Caco-2 (cell line): Measurements from ENCODE around the gene HADH. TPM values are rescaled to one million over a fixed set of nuclear protein-coding genes. Genes with fewer than 3 reads are reported as not detected.

Experiments
- BruUV-seq: library from RNA; stranded (reverse); fragments of 400-500 nt; replicated peaks from 2 replicates; lab custom pipeline; 2021; lab: Mats Ljungman, UMichigan
- CTCF ChIA-PET: fragments of 300-600 bp; sonication (Branson Sonifier 250); formaldehyde crosslinking; loops from one replicate; lab custom pipeline; 2022; ENCODE audit warnings: antibody characterized with exemption; lab: Charles Lee
- POLR2A ChIA-PET: fragments of 300-600 bp; sonication (Branson Sonifier 250); formaldehyde crosslinking; loops from one replicate; lab custom pipeline; 2022; ENCODE audit warnings: antibody characterized with exemption; lab: Charles Lee
- DNase-seq, 2 experiments: peaks; one replicate each; pipeline versions ENCODE4 v3.0.0 to v3.0.0-alpha.2; 2020 to 2022
- H3K27me3 ChIP-seq: replicated peaks from 2 replicates; pipeline ENCODE4 v1.6.0; 2011; ENCODE audit warnings: low read length; ENCODE audit not compliant: control insufficient read depth, insufficient read depth
- H3K36me3 ChIP-seq: 2 replicates; pipeline ENCODE4 v1.5.1; 2011; ENCODE audit warnings: low read length; ENCODE audit not compliant: control insufficient read depth, insufficient read depth
- H3K4me1 ChIP-seq: fragments of 250-450 bp; sonication (Bioruptor Pico); 2 replicates; pipeline ENCODE4 v1.5.1; 2020; ENCODE audit warnings: mild to moderate bottlenecking
- H3K4me3 ChIP-seq: 2 replicates; pipeline ENCODE4 v1.5.1; 2011; ENCODE audit warnings: low read depth, mild to moderate bottlenecking, control low read depth, low read length
- H3K9me3 ChIP-seq: fragments of 250-450 bp; sonication (Bioruptor Pico); 2 replicates; pipeline ENCODE4 v1.5.1; 2020; ENCODE audit warnings: mild to moderate bottlenecking, moderate library complexity
- H3K27ac Mint-ChIP-seq: one replicate; pipeline ENCODE4 v1.8.0; 2022; ENCODE audit warnings: mixed read lengths; ENCODE audit not compliant: unreplicated experiment
- H3K27me3 Mint-ChIP-seq: one replicate; pipeline ENCODE4 v1.8.0; 2022; ENCODE audit warnings: mixed read lengths; ENCODE audit not compliant: insufficient read depth, unreplicated experiment
- H3K36me3 Mint-ChIP-seq: one replicate; pipeline ENCODE4 v1.8.0; 2022; ENCODE audit warnings: mild to moderate bottlenecking, mixed read lengths; ENCODE audit not compliant: insufficient read depth, unreplicated experiment
- H3K4me1 Mint-ChIP-seq: one replicate; pipeline ENCODE4 v1.8.0; 2022; ENCODE audit warnings: low read depth, mixed read lengths; ENCODE audit not compliant: unreplicated experiment
- H3K4me3 Mint-ChIP-seq: one replicate; pipeline ENCODE4 v1.8.0; 2022; ENCODE audit warnings: mild to moderate bottlenecking, moderate library complexity, mixed read lengths; ENCODE audit not compliant: unreplicated experiment
- H3K9me3 Mint-ChIP-seq: one replicate; pipeline ENCODE4 v1.8.0; 2022; ENCODE audit warnings: mixed read lengths; ENCODE audit not compliant: unreplicated experiment
- intact Hi-C: fragments of 100-400 bp; cut with micrococcal nuclease; formaldehyde crosslinking; loops from one replicate; pipeline ENCODE4 v1.10.0; 2022; ENCODE audit not compliant: unreplicated experiment
- total RNA-seq: library from RNA; stranded (reverse); gene quantifications from 2 replicates; pipeline ENCODE4 v1.2.3, GENCODE V29; 2022
- TF ChIP-seq, protein P1 (sequence below), 2 experiments: fragments of 200-600 bp in 1 of 2; IDR thresholded peaks; 1 replicate in 1 of 2; 2 replicates in 1 of 2; pipeline versions ENCODE4 v1.5.1 to v1.8.0; 2011 to 2022; ENCODE audit warnings: antibody characterized with exemption in 1 of 2, control low read depth in 1 of 2, inconsistent platforms in 1 of 2, low read depth in 1 of 2, low read length in 1 of 2, mild to moderate bottlenecking in 1 of 2, moderate library complexity in 1 of 2; ENCODE audit not compliant: insufficient read depth in 1 of 2, severe bottlenecking in 1 of 2, unreplicated experiment in 1 of 2

Gene HADH
- total RNA-seq, 1 experiment from 2014 or later, result 35.8 TPM

GRCh38 chr4:108024085-108024877, 34.6 kb downstream of the HADH start:
- DNase-seq, result no peak
- ChIA-PET CTCF (no interaction called here), POLR2A (no interaction called here)
- H3K9me3 ChIP-seq, result no peaks in the 10 kb centered on the region
- TF ChIP-seq, protein P1, sequence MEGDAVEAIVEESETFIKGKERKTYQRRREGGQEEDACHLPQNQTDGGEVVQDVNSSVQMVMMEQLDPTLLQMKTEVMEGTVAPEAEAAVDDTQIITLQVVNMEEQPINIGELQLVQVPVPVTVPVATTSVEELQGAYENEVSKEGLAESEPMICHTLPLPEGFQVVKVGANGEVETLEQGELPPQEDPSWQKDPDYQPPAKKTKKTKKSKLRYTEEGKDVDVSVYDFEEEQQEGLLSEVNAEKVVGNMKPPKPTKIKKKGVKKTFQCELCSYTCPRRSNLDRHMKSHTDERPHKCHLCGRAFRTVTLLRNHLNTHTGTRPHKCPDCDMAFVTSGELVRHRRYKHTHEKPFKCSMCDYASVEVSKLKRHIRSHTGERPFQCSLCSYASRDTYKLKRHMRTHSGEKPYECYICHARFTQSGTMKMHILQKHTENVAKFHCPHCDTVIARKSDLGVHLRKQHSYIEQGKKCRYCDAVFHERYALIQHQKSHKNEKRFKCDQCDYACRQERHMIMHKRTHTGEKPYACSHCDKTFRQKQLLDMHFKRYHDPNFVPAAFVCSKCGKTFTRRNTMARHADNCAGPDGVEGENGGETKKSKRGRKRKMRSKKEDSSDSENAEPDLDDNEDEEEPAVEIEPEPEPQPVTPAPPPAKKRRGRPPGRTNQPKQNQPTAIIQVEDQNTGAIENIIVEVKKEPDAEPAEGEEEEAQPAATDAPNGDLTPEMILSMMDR (IDR thresholded peaks at IDR 0.05; ENCODE audit: insufficient read depth in 1 of 2, low read depth in 1 of 2, low read length in 1 of 2, severe bottlenecking in 1 of 2, unreplicated experiment in 1 of 2), result no peak
- H3K4me3 ChIP-seq, result no peak overlapping the region
- no peaks in the 10 kb centered on the region for H3K4me1 ChIP-seq
- no peaks in the 10 kb centered on the region for H3K27me3 Mint-ChIP-seq
- no peaks in the 10 kb centered on the region for H3K27me3 ChIP-seq
- intact Hi-C loops, result no loop called here
- no peak overlapping the region for H3K4me3 Mint-ChIP-seq
- H3K36me3 ChIP-seq, result no peaks in the 10 kb centered on the region; the same call in 1 of the 2 replicates
- H3K27ac Mint-ChIP-seq, result no peak overlapping the region
- no peaks in the 10 kb centered on the region for H3K9me3 Mint-ChIP-seq
- BruUV-seq, result no TSS peak
- H3K36me3 Mint-ChIP-seq, result peaks cover 11% of the 10 kb centered on the region
- H3K4me1 Mint-ChIP-seq, result no peaks in the 10 kb centered on the region

GRCh38 chr4:108024878-108025165, 35.1 kb downstream of the HADH start:
- H3K4me3 Mint-ChIP-seq, result no peak overlapping the region
- POLR2A ChIA-PET, result no interaction called here
- no peaks in the 10 kb centered on the region for H3K9me3 ChIP-seq
- TF ChIP-seq, protein P1 (IDR thresholded peaks at IDR 0.05; ENCODE audit: insufficient read depth in 1 of 2, low read depth in 1 of 2, low read length in 1 of 2, severe bottlenecking in 1 of 2, unreplicated experiment in 1 of 2), result no peak
- no peaks in the 10 kb centered on the region for H3K9me3 Mint-ChIP-seq
- no peak overlapping the region for H3K27ac Mint-ChIP-seq
- CTCF ChIA-PET, result no interaction called here
- H3K36me3 ChIP-seq, result no peaks in the 10 kb centered on the region; the same call in 1 of the 2 replicates
- H3K4me3 ChIP-seq, result no peak overlapping the region
- DNase-seq, result no peak
- H3K27me3 Mint-ChIP-seq, result no peaks in the 10 kb centered on the region
- H3K27me3 ChIP-seq, result no peaks in the 10 kb centered on the region
- intact Hi-C loops, result no loop called here
- BruUV-seq, result no TSS peak
- H3K4me1 Mint-ChIP-seq, result no peaks in the 10 kb centered on the region
- no peaks in the 10 kb centered on the region for H3K4me1 ChIP-seq
- H3K36me3 Mint-ChIP-seq, result peaks cover 11% of the 10 kb centered on the region

DNA sequence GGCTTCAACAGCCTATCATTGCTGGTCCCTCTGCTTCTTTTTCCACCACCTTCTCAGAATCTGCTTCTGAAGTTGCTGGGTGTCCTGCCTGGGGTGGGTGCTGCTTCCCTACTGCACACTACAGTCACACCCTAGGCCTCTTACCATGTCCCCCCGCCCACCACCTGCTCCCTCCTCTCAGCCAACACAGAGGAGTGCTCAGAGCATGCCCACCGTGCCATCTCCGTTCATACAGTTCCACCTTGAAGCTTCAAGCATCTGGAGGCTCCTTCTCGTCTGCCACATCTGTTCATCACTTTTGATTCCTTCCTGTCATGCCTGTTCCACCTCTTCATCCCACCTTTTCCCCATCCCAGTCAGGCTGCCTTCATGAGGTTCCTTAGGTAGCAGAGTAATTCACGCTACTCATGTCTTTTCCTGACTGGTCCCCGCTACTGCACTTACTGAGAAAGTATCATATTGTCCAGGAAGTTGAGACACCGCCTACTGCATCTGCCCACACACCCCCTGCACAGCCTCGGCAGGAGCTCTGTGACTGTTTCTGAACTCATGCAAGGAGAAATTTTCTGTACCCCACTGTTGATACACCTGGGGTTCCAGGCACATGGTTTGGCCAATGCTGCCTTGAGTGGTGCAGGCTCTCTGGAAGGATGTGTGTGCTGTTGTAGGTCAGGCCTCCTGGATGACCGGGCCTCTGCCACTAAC, 39.5 kb downstream of the HADH start:
- Mint-ChIP-seq H3K4me1 (no peaks in the 10 kb centered on the region), H3K9me3 (no peaks in the 10 kb centered on the region), H3K27me3 (no peaks in the 10 kb centered on the region), H3K36me3 (peaks cover 11% of the 10 kb centered on the region), H3K27ac (no peak overlapping the region), H3K4me3 (no peak overlapping the region)
- H3K27me3 ChIP-seq, result no peaks in the 10 kb centered on the region
- no TSS peak for BruUV-seq
- CTCF ChIA-PET, result interaction anchor here (1.6 kb wide), 1 partner anchor 543 kb away, joined by 11 read pairs; no protein-coding TSS in a partner anchor
- no peak overlapping the region for H3K4me3 ChIP-seq
- POLR2A ChIA-PET, result no interaction called here
- intact Hi-C loops, result no loop called here
- TF ChIP-seq, protein P1 (IDR thresholded peaks at IDR 0.05; ENCODE audit: insufficient read depth in 1 of 2, low read depth in 1 of 2, low read length in 1 of 2, severe bottlenecking in 1 of 2, unreplicated experiment in 1 of 2), result no peak
- peaks cover 2% of the 10 kb centered on the region; the same call in 1 of the 2 replicates for H3K36me3 ChIP-seq
- no peaks in the 10 kb centered on the region for H3K4me1 ChIP-seq
- DNase-seq, result no peak
- no peaks in the 10 kb centered on the region for H3K9me3 ChIP-seq
